Fibroblast of skin of right quadriceps (primary cell): ENCODE data around the gene ANKRD22.

Experiments used
- DNase-seq: peaks from one replicate; pipeline ENCODE4 v3.0.0-alpha.2; 2013

Gene ANKRD22

GRCh38 chr10:88794731-88795130 lies 56.9 kb downstream of the ANKRD22 start:
- DNase-seq: peak; percentile 58

DNA sequence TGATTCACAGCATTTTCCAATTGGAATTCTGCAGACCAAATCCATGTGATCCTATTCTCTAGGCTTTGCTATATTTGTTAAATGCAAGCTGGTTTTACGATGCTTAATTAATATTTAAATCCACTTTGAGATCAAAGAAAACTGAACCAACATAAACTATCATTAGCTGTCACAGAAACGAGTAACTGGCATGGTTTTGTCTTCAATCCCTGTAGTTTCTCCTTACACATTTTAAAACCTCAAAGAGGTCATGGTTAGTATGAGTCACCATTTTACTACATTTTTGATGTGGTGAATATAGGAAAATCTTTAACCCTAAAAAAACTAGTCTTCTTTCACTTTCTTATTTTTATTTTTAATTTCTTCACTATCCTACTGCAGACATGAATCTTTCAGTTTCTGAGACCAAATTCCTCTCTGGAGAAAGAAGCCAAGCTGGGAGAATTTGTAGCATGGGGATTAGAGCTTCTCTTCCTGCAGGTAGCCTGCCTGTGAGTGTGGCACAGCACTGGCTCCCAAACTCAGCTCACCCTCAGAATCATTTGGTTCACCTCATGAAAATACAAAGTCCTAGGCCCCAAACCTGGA lies 57.8 kb downstream of the ANKRD22 start:
- peak; percentile 64 for DNase-seq

DNA sequence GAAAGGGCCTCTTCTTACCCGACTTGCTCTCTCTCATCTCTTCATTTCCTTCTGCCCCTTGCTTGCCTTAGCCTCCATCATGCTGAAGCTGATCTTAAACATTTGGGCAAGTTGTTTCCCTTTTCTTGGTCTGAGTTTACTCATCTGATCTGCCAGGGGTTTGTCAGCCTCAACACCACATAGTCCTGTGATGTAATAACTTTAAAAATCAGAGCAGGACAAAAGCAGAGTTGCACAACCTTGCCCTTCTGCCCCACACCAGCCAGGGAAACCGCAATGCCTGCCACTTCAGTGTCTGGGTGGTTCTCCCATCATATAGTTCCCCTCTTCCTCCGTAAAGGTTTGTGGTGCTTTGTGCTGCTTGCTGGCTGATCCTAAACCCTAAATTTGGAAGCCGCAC lies 59.0 kb downstream of the ANKRD22 start:
- DNase-seq: no peak

DNA sequence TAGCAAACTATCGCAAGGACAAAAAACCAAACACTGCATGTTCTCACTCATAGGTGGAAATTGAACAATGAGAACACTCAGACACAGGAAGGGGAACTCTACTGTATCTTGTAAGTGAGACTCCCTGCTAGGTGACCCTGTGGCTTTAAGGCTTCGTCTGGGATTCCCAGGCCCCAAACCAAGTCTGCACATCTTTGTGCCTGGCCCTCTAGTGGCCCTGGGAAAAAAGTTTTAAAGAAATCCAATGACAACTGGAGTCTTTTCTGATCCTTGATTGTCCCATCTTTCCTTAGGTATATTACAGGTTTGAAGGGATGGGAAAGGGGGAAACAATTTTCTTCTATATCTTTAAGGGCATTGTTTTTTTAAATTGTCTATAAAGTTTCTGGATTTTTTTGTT lies 59.7 kb downstream of the ANKRD22 start:
- peak; percentile 27 for DNase-seq

DNA sequence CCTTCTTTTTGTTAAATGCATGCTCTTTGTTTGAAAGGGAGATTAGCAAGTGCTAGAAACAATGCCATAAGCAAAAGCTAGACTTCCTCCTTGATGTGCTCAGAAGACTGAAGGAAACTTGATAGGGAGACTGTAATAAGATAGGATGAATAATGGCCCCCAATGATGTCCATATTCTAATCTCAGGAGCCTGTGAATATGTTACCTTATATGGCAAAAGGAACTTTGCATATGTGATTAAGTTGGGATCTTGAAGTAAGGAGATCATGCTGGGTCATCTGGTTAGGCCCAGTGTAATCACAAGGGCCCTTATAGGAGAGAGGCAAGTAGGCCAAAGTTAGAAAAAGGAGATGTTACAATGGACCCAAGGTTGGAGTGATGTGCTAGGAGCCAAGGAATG lies 62.7 kb downstream of the ANKRD22 start:
- no peak for DNase-seq

DNA sequence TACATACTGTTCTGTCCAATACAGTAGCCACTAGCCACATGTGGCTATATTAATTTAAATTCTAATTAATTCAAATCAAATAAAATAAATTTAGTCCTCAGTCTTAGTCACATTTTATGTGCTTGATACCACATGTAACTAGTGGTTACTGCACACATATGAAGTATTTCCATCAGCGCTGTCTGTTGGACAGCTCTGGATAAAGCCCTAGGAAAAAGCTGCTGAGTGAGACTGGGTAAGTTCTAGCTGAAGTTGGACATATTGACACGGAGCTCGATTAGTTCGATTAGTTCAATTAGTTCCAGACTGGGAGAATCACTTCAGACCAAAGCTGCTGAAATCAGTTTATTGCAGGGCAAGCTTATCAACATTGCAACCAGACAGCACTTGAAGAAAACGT lies 64.2 kb downstream of the ANKRD22 start:
- DNase-seq: no peak

- DNase-seq: no peak
These were observed 65.4 kb downstream of the ANKRD22 start for GRCh38 chr10:88786032-88786770.

DNA sequence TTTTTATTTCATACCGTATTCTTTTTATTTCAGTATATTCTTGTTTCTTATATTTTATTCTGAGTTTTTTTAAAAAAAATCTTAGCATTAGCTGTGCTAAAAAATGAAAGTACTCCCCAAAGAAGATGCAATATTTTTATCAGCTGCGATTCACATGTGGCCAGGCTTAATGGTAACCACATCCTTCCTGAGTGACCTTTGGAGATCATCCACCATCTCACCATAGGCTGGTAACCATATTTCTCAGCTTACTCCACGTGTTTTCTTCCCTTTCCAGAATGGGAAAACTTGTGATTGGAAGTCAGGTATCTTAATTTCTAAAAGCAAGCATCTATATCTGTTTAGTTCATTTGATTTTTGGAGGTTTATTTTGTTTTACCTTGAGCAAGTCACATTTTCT lies 67.9 kb downstream of the ANKRD22 start:
- DNase-seq: peak; percentile 7

DNA sequence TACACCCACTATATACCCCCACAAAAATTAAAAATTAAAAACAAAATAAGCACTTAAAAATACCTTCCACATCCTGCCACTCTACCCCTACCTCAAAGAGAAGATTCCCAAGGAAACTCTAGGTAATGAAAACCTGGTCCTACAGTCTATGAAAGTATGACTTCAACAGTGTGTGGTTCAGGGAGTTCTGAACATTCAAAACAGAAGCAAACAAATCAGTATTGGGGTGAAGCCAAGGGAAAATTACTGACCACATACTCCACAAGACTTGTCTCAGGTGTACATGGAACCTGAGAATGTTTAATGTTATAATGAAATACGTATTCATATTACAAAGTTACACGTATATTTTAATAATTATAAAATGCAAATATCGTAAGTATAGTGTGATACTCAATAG lies 69.4 kb downstream of the ANKRD22 start:
- no peak for DNase-seq

GRCh38 chr10:88781206-88781605 lies 70.4 kb downstream of the ANKRD22 start:
- no peak for DNase-seq
